SH-SY5Y (cell line): Measurements from ENCODE around the gene WDR89.

Experiments
- GATA2 ChIP-seq: IDR thresholded peaks from 2 replicates; pipeline ENCODE4 v1.6.1; 2011; ENCODE audit warnings: mild to moderate bottlenecking, low read depth, low read length
- GATA3 ChIP-seq: IDR thresholded peaks from 2 replicates; pipeline ENCODE4 v1.6.1; 2011; ENCODE audit warnings: low read depth, mild to moderate bottlenecking, low read length, moderate library complexity

DNA sequence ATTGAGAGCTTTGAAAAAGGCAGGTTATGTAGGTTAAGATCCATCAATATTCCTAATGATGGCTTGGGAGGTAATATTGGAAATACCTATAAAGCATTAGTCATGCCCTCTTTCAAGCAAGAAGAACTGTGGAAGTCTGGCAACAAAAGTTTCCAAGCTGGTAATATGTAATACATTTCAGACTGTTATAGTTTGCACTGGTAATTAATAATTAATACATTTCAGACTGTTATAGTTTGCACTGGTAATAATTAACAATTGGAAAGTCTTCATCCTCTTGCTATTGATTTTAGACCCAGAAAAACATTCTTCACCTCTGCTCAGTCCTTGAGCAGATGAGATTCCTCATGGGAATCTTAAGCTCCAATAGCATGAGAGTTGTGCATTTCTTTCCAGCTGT lies 29.0 kb upstream of the WDR89 start:
- TF ChIP-seq GATA2 (no peak), GATA3 (no peak)
